Hepatocyte (in vitro differentiated cells): ENCODE measurements around the gene GART. TPM values are rescaled to one million over a fixed set of nuclear protein-coding genes. Genes with fewer than 3 reads are reported as not detected.

Experiments used
- DNase-seq: peaks from one replicate; pipeline ENCODE4 v3.0.0-alpha.2; 2016; ENCODE audit warnings: low spot score
- H2AFZ ChIP-seq: fragments of 200-600 bp; sonication (generic); 2 replicates; pipeline ENCODE4 v1.6.0; 2016; ENCODE audit warnings: antibody characterized with exemption, mild to moderate bottlenecking
- H3K27ac ChIP-seq: fragments of 200-600 bp; sonication (generic); 2 replicates; pipeline ENCODE4 v1.5.1; 2016; ENCODE audit warnings: mild to moderate bottlenecking
- H3K27me3 ChIP-seq: fragments of 200-600 bp; sonication (generic); 2 replicates; pipeline ENCODE4 v1.6.1; 2016
- H3K36me3 ChIP-seq: fragments of 200-600 bp; sonication (generic); replicated peaks from 2 replicates; pipeline ENCODE4 v1.5.1; 2016; ENCODE audit warnings: low read depth; ENCODE audit not compliant: insufficient read depth
- H3K4me1 ChIP-seq: fragments of 200-600 bp; sonication (generic); 2 replicates; pipeline ENCODE4 v1.5.1; 2016; ENCODE audit warnings: mild to moderate bottlenecking, moderate library complexity; ENCODE audit not compliant: insufficient read depth
- H3K4me2 ChIP-seq: fragments of 200-600 bp; sonication (generic); 2 replicates; pipeline ENCODE4 v1.6.0; 2016
- H3K4me3 ChIP-seq: fragments of 200-600 bp; sonication (generic); 2 replicates; pipeline ENCODE4 v1.5.1; 2016; ENCODE audit warnings: mild to moderate bottlenecking
- H3K79me2 ChIP-seq: fragments of 200-600 bp; sonication (generic); 2 replicates; pipeline ENCODE4 v1.6.0; 2017; ENCODE audit warnings: mild to moderate bottlenecking
- H3K9me2 ChIP-seq: fragments of 200-600 bp; sonication (generic); replicated peaks from 2 replicates; pipeline ENCODE4 v1.6.0; 2017; ENCODE audit warnings: mild to moderate bottlenecking; ENCODE audit not compliant: insufficient read depth
- H3K9me3 ChIP-seq: fragments of 200-600 bp; sonication (generic); 2 replicates; pipeline ENCODE4 v1.5.1; 2016; ENCODE audit warnings: low read depth, mild to moderate bottlenecking
- H4K20me1 ChIP-seq: fragments of 200-600 bp; sonication (generic); 2 replicates; pipeline ENCODE4 v1.6.0; 2016; ENCODE audit warnings: mild to moderate bottlenecking; ENCODE audit not compliant: insufficient read depth, poor library complexity, severe bottlenecking
- EZH2 ChIP-seq: fragments of 200-600 bp; sonication (generic); IDR thresholded peaks from 2 replicates; pipeline ENCODE4 v1.6.1; 2016; ENCODE audit warnings: antibody characterized with exemption, mild to moderate bottlenecking, borderline replicate concordance
- EZH2phosphoT487 ChIP-seq: fragments of 200-600 bp; sonication (generic); IDR thresholded peaks from one replicate; pipeline ENCODE4 v1.6.1; 2018; ENCODE audit warnings: antibody characterized with exemption, mild to moderate bottlenecking, low read depth, moderate library complexity; ENCODE audit not compliant: unreplicated experiment, severe bottlenecking
- WGBS: methylation state at CpG from one replicate; pipeline ENCODE4 v1.1.6; 2016; ENCODE audit warnings: low lambda C conversion rate; ENCODE audit errors: missing lambda C conversion rate; 5-methylcytosine and 5-hydroxymethylcytosine counted together
- polyA plus RNA-seq: library from polyadenylated mRNA; unstranded; fragments of >200 nt; fragmentation: Nextera tagmentation; extraction: Ambion mirVana; gene quantifications from 2 replicates; pipeline ENCODE4 v1.2.1, GENCODE V29; 2016
- total RNA-seq: library from RNA; depleted of rRNA; stranded (reverse); fragments of >200 nt; gene quantifications from 2 replicates; pipeline ENCODE4 v1.2.3, GENCODE V29; 2014
- TF ChIP-seq, protein P1 (sequence below): fragments of 200-600 bp; sonication (generic); IDR thresholded peaks from 2 replicates; pipeline ENCODE4 v1.5.1; 2016; ENCODE audit warnings: antibody characterized with exemption, mild to moderate bottlenecking; ENCODE audit not compliant: poor library complexity

Gene GART
- total and polyA plus RNA-seq, 2 experiments from 2014 or later, result 41.6 to 83.3 TPM

DNA sequence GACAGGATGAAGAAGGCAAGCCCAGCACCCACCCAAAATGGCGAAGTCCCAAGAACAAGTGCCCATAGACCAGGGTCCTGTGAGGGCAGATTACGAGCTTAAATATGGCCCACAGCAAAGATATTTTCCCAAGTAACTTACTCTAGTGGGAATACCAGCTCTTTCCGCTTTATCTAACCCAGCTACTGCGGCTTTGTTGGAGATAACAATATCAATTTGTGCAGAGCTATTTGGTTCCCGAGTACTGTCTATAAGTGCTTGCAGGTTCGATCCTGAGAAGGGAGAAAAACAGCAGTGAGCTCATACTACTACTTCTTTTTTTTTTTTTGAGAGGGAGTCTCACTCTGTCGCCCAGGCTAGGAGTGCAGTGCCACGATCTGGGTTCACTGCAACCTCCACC is 36.1 kb downstream of the GART start:
- H3K4me1 ChIP-seq, result no peaks in the 10 kb centered on the region
- H3K36me3 ChIP-seq, result peaks cover 3% of the 10 kb centered on the region
- no peaks in the 10 kb centered on the region for H4K20me1 ChIP-seq
- TF ChIP-seq EZH2phosphoT487, result no peak
- no peak for TF ChIP-seq EZH2
- TF ChIP-seq, protein P1, sequence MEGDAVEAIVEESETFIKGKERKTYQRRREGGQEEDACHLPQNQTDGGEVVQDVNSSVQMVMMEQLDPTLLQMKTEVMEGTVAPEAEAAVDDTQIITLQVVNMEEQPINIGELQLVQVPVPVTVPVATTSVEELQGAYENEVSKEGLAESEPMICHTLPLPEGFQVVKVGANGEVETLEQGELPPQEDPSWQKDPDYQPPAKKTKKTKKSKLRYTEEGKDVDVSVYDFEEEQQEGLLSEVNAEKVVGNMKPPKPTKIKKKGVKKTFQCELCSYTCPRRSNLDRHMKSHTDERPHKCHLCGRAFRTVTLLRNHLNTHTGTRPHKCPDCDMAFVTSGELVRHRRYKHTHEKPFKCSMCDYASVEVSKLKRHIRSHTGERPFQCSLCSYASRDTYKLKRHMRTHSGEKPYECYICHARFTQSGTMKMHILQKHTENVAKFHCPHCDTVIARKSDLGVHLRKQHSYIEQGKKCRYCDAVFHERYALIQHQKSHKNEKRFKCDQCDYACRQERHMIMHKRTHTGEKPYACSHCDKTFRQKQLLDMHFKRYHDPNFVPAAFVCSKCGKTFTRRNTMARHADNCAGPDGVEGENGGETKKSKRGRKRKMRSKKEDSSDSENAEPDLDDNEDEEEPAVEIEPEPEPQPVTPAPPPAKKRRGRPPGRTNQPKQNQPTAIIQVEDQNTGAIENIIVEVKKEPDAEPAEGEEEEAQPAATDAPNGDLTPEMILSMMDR, result no peak
- no peaks in the 10 kb centered on the region for H3K9me2 ChIP-seq
- H3K27ac ChIP-seq, result no peak overlapping the region
- H3K9me3 ChIP-seq, result no peaks in the 10 kb centered on the region
- no peak overlapping the region for H3K4me3 ChIP-seq
- H3K79me2 ChIP-seq, result no peaks in the 10 kb centered on the region
- H3K27me3 ChIP-seq, result no peaks in the 10 kb centered on the region
- H3K4me2 ChIP-seq, result no peak overlapping the region
- WGBS, result 96% methylated on average over 8 of the region's 8 CpGs
- DNase-seq, result no peak
- no peak overlapping the region for H2AFZ ChIP-seq

GRCh38 chr21:33496345-33496744 is 45.6 kb downstream of the GART start:
- no peaks in the 10 kb centered on the region for H3K9me2 ChIP-seq
- DNase-seq, result no peak
- no peaks in the 10 kb centered on the region for H3K4me1 ChIP-seq
- H4K20me1 ChIP-seq, result no peaks in the 10 kb centered on the region
- TF ChIP-seq EZH2phosphoT487, result no peak
- TF ChIP-seq, protein P1, result no peak
- TF ChIP-seq EZH2, result no peak
- no peak overlapping the region for H3K4me2 ChIP-seq
- 79% methylated on average over 7 of the region's 7 CpGs for WGBS
- H3K36me3 ChIP-seq, result no peaks in the 10 kb centered on the region
- H3K4me3 ChIP-seq, result no peak overlapping the region
- no peak overlapping the region for H3K27ac ChIP-seq
- no peaks in the 10 kb centered on the region for H3K9me3 ChIP-seq
- no peaks in the 10 kb centered on the region for H3K27me3 ChIP-seq
- H3K79me2 ChIP-seq, result no peaks in the 10 kb centered on the region
- H2AFZ ChIP-seq, result no peak overlapping the region

DNA sequence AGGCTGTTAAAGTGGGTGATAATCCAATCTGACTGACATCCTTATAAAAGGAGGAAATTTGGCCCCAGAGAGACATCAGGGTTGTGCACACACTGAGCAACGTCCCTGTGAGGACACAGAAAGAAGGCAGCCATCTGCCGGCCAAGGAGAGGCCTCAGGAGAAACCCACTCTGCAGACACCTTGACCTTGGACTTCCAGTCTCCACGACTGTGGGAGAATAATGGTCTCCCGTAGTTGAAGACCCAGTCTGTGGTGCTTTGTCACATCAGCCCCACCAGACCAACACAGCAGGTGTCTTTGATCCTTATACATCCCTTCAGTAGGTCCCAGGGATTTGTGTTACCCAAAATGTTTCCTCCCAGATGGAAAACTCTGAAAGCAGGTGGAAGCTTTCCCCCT is 46.2 kb downstream of the GART start:
- H3K27me3 ChIP-seq, result no peaks in the 10 kb centered on the region
- H3K4me2 ChIP-seq, result no peak overlapping the region
- no peaks in the 10 kb centered on the region for H3K79me2 ChIP-seq
- no peaks in the 10 kb centered on the region for H3K9me2 ChIP-seq
- H4K20me1 ChIP-seq, result no peaks in the 10 kb centered on the region
- no peak overlapping the region for H2AFZ ChIP-seq
- H3K27ac ChIP-seq, result no peak overlapping the region
- DNase-seq, result no peak
- peaks cover 2% of the 10 kb centered on the region for H3K4me1 ChIP-seq
- no peaks in the 10 kb centered on the region for H3K9me3 ChIP-seq
- TF ChIP-seq EZH2phosphoT487 (no peak), EZH2 (no peak)
- TF ChIP-seq, protein P1, result no peak
- WGBS, result 57% methylated on average over 4 of the region's 4 CpGs
- H3K36me3 ChIP-seq, result no peaks in the 10 kb centered on the region
- no peak overlapping the region for H3K4me3 ChIP-seq

DNA sequence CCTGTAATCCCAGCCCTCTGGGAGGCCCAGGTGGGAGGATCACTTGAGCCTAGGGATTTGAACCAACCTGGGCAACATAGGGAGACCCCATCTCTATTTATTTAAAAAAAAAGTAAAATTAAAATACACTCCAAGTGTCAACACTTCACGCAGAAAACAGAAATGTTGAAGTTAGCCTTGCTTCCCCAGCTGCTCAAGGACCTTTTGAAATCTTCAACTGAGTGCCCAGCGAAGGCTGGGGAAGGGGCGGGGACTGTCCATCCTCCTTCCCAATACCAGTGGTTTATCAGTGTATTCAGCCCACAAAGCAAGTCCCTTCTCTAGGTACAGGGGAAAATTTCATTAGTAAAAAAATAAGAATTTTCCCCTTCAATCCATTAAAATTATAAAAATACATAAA is 48.2 kb downstream of the GART start:
- Histone ChIP-seq H3K27ac (no peak overlapping the region), H4K20me1 (no peaks in the 10 kb centered on the region), H3K4me3 (no peak overlapping the region), H3K9me2 (no peaks in the 10 kb centered on the region), H2AFZ (no peak overlapping the region), H3K4me1 (peaks cover 4% of the 10 kb centered on the region), H3K9me3 (no peaks in the 10 kb centered on the region), H3K79me2 (peaks cover 3% of the 10 kb centered on the region), H3K4me2 (no peak overlapping the region), H3K36me3 (no peaks in the 10 kb centered on the region), H3K27me3 (no peaks in the 10 kb centered on the region)
- TF ChIP-seq EZH2phosphoT487 (no peak), EZH2 (no peak)
- TF ChIP-seq, protein P1, result no peak
- no peak for DNase-seq
- WGBS, result 91% methylated on average over 3 of the region's 3 CpGs
